ENCODE data around the gene ZNF483.
A peak's percentile ranks its signal among the peaks of the same experiment; 100 is the strongest.
"Not testable (repeated sequence)": the region's sequence is repeated elsewhere in the genome, so short reads cannot be mapped to it uniquely, and the experiment has no call there.

ZNF483 gene

GRCh38 chr9:111542497-111543254 lies 17.7 kb downstream of the ZNF483 start:
- no peak for DNase-seq (ENCODE audit: low read depth in 2 of 2)

DNA sequence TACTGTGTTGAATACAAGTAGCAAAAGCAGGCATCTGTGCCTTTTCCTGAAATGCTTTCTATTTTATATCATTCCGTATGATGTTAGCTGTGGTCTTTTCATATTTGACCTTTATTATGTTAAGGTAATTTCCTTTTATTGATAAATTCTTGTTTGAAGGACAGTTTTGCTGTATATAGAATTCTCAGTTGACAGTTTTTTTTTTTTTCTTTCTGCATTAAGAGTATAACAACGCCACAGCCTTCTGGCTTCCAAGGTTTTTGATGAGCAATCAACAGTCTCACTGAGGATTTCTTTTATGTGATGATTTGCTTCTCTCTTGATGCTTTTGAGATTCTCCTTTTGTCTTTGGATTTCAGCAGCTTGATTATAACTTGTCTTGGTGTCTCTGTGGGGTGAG lies 23.6 kb downstream of the ZNF483 start:
- DNase-seq (ENCODE audit: low read depth in 2 of 2), result no peak

GRCh38 chr9:111555425-111555824 lies 30.4 kb downstream of the ZNF483 start:
- DNase-seq (ENCODE audit: low read depth in 2 of 2), result not testable (repeated sequence)

GRCh38 chr9:111559000-111559610 lies 34.1 kb downstream of the ZNF483 start:
- DNase-seq (ENCODE audit: low read depth in 2 of 2), result no peak

DNA sequence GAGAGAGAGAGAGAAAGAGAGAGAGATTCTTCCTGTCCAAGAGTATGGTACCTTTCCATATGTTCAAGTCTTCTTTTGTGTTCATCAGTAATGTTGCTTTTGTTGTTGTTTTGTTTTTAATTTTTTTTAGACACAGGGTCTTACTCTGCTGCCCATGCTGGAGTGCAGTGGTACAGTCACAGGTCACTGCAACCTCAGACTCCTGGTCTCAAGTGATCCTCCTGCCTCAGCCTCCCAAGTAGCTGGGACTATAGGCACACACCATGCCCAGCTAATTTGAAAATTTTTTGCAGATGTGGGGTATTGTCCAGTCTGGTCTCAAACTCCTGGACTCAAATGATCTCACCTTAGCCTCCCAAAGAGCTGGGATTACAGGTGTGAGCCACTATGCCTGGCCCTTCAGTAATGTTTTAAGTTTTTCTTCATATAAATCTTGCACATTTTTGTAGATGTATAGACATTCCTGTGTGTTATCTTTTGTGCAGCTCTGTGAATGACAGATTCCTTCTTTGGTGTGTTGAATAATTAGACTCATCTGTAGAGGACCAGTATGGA lies 36.3 kb downstream of the ZNF483 start:
- DNase-seq (ENCODE audit: low read depth in 2 of 2), result no peak

DNA sequence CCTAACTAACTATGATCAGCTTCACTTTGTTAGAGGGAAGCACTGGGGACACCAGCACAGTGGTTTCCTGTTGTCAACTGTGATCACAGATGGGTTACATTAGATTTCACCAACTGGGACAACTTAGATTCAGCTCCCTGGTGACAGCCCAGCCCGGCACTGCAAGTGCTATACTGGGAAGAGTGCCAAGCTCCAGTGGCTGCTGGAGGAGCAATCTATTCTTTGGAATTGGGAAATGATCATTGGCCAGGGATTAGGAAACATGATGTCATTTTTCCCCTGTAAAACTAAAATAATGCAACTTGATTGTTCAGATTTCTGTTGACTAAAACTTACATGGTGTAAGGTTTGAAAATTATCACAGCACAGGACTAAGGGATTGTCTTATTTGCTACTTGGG lies 41.3 kb downstream of the ZNF483 start:
- no peak for DNase-seq (ENCODE audit: low read depth in 2 of 2)

GRCh38 chr9:111568127-111568526 lies 43.1 kb downstream of the ZNF483 start:
- not testable (repeated sequence) for DNase-seq (ENCODE audit: low read depth in 2 of 2)

DNA sequence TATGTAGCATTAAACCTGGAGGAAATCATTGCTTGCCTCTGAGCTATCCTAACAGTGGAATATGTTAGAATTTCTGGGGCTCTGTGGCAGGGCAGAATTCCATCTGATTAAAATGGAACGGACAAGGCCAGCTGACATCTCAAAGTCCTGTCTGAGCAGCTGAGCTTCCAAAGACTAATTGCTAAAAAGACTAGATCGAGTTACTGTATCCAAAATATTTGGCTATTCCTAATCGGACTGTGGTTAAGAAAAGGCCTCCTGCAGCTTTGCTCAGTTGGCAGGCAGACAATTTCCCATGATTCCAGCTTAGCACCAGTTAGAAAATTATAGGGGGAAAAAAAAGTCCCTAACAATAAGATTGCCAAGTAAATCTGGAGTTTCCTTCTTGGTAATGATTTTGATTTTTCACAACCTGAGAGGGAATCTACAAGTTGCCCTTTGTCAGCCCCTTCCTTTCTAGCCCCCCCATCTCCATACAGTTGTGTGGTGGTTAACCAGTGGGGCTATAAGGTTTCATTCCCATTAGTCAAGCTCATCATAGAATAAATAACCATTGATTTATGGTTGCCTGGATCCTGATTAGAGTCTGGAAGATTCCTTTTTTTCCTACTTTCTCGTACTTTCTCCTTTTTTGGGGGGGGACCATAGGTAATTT lies 48.1 kb downstream of the ZNF483 start:
- DNase-seq (ENCODE audit: low read depth in 2 of 2), result no peak

DNA sequence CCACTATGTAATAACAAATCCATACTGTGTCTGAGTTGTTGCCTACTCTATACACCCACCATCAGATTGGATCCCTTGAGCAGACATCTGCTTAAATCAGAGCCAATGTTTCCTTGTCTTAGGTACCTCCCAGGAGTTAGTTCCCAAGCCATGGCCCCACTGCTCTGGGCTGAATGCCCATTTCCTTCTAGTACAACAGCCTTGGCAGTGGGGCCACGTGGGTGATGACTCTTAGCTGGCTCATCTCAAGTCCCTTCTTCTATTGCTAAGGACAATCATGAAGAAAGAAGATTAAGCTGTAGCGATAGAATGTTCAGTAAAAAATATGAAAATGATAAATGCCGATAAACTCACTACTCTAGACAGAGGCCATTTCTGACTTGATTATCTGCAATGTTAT lies 57.9 kb downstream of the ZNF483 start:
- no peak for DNase-seq (ENCODE audit: low read depth in 2 of 2)

- no peak for DNase-seq (ENCODE audit: low read depth in 2 of 2)
Measured at GRCh38 chr9:111586378-111586777, 61.4 kb downstream of the ZNF483 start.

DNA sequence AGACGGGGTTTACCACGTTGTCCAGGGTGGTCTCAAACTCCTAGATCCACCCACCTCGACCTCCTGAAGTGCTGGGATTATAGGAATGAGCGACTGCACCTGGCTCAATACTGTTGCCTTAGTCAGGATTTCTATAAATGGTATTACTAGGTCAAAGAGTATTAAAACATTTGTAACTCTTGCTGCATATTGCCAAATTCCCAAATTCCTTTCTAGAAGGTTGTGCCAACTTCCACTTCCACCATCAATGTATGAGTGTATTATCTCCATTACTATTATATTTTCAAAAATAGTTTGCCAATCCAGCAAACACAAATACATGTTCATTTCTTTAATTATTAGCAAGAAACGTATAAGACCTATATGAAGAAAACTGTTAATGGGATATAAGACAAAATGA lies 63.9 kb downstream of the ZNF483 start:
- DNase-seq (ENCODE audit: low read depth in 2 of 2), result no peak

- DNase-seq (ENCODE audit: low read depth in 2 of 2), result peak in 1 of 2 experiments; percentile 41
Measured at GRCh38 chr9:111597852-111598732, 73.1 kb downstream of the ZNF483 start.

- DNase-seq (ENCODE audit: low read depth in 2 of 2), result no peak
Measured at GRCh38 chr9:111598733-111599091, 73.7 kb downstream of the ZNF483 start.

- DNase-seq (ENCODE audit: low read depth in 2 of 2), result peak in 1 of 2 experiments; percentile 11
Measured at GRCh38 chr9:111599092-111599954, 74.3 kb downstream of the ZNF483 start, which contains the start of gene PTGR1. TSS of gene PTGR1 (minus strand) at chr9:111599647. CDS start at chr9:111597422, 2,225 bp downstream.

- no peak for DNase-seq (ENCODE audit: low read depth in 2 of 2)
Measured at GRCh38 chr9:111599955-111600343, 75.0 kb downstream of the ZNF483 start.

DNA sequence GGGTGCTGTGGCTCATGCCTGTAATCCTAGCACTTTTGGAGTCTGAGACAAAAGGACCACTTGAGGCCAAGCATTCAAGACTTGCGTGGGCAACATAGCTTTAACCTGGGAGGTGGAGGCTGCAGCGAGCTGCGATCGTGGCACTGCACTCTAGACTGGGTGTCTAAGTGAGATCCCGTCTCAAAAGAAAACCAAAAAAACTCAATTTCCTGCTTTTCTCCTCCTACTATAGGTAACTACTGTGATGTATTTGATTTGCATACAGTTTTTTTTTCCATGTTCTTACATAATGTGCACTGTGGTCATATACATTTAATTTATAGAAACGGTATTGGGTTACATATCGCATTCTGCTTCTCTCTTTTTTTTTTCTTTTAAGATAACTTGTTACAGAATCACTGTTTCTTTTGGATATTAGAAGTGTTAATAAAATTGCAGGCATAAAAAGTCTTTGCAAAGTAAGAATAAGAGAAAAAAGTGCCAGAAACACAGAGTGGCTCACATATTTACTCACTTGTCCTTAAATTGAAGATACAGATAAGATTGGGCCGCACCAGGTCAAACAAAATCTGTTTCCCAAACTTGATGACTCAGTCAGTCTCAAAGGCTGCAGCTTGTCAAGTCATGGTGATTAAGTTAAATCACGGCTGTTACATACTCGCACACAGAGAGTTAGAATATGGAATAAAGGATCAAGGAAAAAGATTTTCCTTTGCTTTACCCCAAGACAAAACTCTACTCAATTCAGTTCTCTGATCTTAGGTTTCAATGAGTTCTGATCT lies 76.4 kb downstream of the ZNF483 start:
- DNase-seq (ENCODE audit: low read depth in 2 of 2), result no peak

GRCh38 chr9:111603041-111603440 lies 78.1 kb downstream of the ZNF483 start:
- DNase-seq (ENCODE audit: low read depth in 2 of 2), result no peak

GRCh38 chr9:111604054-111604615 lies 79.2 kb downstream of the ZNF483 start:
- DNase-seq (ENCODE audit: low read depth in 2 of 2), result no peak

DNA sequence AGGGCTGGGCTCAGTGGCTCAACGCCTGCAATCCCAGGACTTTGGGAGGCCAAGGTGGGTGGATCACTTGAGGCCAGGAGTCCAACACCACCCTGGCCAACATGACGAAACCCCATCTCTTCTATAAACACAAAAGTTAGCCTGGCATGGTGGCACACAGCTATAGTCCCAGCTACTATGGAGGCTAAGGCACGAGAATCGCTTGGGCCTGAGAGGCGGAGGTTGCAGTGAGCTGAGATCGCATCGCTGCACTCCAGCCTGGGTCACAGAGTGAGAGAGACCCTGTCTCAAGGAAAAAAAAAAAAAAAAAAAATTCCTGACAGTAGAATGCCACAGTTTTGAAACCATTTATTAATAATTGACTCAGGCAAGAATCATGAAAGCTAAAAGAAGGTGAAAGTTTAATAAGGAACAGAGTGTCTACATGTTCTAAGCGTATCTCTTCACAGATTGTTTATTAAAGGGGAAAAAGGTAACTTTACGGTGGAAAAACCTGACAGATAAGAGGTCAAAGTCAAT lies 80.1 kb downstream of the ZNF483 start:
- DNase-seq (ENCODE audit: low read depth in 2 of 2), result no peak

All from stimulated activated CD4-positive, alpha-beta T cell treated with anti-CD3 and anti-CD28 coated beads, Interleukin-12 subunit alpha, Interleukin-12 subunit beta, amount 100 ng/mL, for 24 hours (primary cell).